Measurements from ENCODE around the gene PEPD.

GRCh38 chr19:33487901-33488800 lies 33.4 kb downstream of the PEPD start:
- TF ChIP-seq SMC3 (IDR thresholded peaks at IDR 0.05; ENCODE audit: low read depth, low read length) (no peak), CEBPB (IDR thresholded peaks at IDR 0.05; ENCODE audit: low read depth, low read length) (no peak), POLR2A (IDR thresholded peaks at IDR 0.05; ENCODE audit: low read depth, low read length) (no peak), CTCF (conservative IDR thresholded peaks at IDR 0.05; ENCODE audit: low read depth, low read length) (no peak), RCOR1 (IDR thresholded peaks at IDR 0.05; ENCODE audit: insufficient replicate concordance, low read length) (no peak), MAFK (IDR thresholded peaks at IDR 0.05; ENCODE audit: low read depth, low read length) (no peak), ELK1 (IDR thresholded peaks at IDR 0.05; ENCODE audit: borderline replicate concordance, low read depth, low read length) (no peak), CHD1 (IDR thresholded peaks at IDR 0.05; ENCODE audit: low read depth, low read length) (no peak)
